ENCODE measurements around the gene CHAF1A.

Gene CHAF1A

GRCh38 chr19:4376671-4376990 lies 25.8 kb upstream of the CHAF1A start:
- Histone ChIP-seq H4K20me1 (ENCODE audit: insufficient read depth, low read length) (peaks cover 93% of the 10 kb centered on the region), H3K4me2 (ENCODE audit: insufficient read depth, low read length) (no peak overlapping the region), H3K4me1 (ENCODE audit: insufficient read depth, low read length) (no peaks in the 10 kb centered on the region), H3K27me3 (ENCODE audit: insufficient read depth, low read length, poor library complexity) (no peaks in the 10 kb centered on the region), H2AFZ (ENCODE audit: low read depth, low read length) (no peak overlapping the region), H3K36me3 (ENCODE audit: insufficient read depth, low read length) (peaks cover 16% of the 10 kb centered on the region), H3K9me3 (ENCODE audit: insufficient read depth, low read length, severe bottlenecking) (no peaks in the 10 kb centered on the region), H3K79me2 (ENCODE audit: insufficient read depth, low read length) (peaks cover 96% of the 10 kb centered on the region), H3K4me3 (ENCODE audit: low read depth in 1 of 2, low read length in 2 of 2) (no peak overlapping the region), H3K9ac (ENCODE audit: low read depth, low read length) (no peak overlapping the region), H3K27ac (ENCODE audit: low read length) (no peak overlapping the region; the same call in 1 of the 2 replicates)
- no peak for TF ChIP-seq CTCF (IDR thresholded peaks at IDR 0.05; ENCODE audit: borderline replicate concordance, extremely low read depth, low read length, poor library complexity, severe bottlenecking)
- TF ChIP-seq EZH2 (IDR thresholded peaks at IDR 0.05; ENCODE audit: borderline replicate concordance, low read depth, low read length, severe bottlenecking), result no peak
- ATAC-seq (ENCODE audit: insufficient read depth, low read depth) (no peak), DNase-seq (no peak)

- no peak overlapping the region for H3K9ac ChIP-seq (ENCODE audit: low read depth, low read length)
- H4K20me1 ChIP-seq (ENCODE audit: insufficient read depth, low read length), result peaks cover 92% of the 10 kb centered on the region
- no peak overlapping the region for H3K4me3 ChIP-seq (ENCODE audit: low read depth in 1 of 2, low read length in 2 of 2)
- no peak overlapping the region for H2AFZ ChIP-seq (ENCODE audit: low read depth, low read length)
- H3K79me2 ChIP-seq (ENCODE audit: insufficient read depth, low read length), result peaks cover 95% of the 10 kb centered on the region
- H3K9me3 ChIP-seq (ENCODE audit: insufficient read depth, low read length, severe bottlenecking), result no peaks in the 10 kb centered on the region
- no peak for DNase-seq
- no peak for ATAC-seq (ENCODE audit: insufficient read depth, low read depth)
- no peaks in the 10 kb centered on the region for H3K27me3 ChIP-seq (ENCODE audit: insufficient read depth, low read length, poor library complexity)
- H3K4me2 ChIP-seq (ENCODE audit: insufficient read depth, low read length), result no peak overlapping the region
- no peak overlapping the region; the same call in 1 of the 2 replicates for H3K27ac ChIP-seq (ENCODE audit: low read length)
- H3K4me1 ChIP-seq (ENCODE audit: insufficient read depth, low read length), result no peaks in the 10 kb centered on the region
- peaks cover 13% of the 10 kb centered on the region for H3K36me3 ChIP-seq (ENCODE audit: insufficient read depth, low read length)
- no peak for TF ChIP-seq EZH2 (IDR thresholded peaks at IDR 0.05; ENCODE audit: borderline replicate concordance, low read depth, low read length, severe bottlenecking)
- no peak for TF ChIP-seq CTCF (IDR thresholded peaks at IDR 0.05; ENCODE audit: borderline replicate concordance, extremely low read depth, low read length, poor library complexity, severe bottlenecking)
These were observed 25.3 kb upstream of the CHAF1A start for GRCh38 chr19:4376991-4377781.

GRCh38 chr19:4378886-4379285 lies 23.6 kb upstream of the CHAF1A start:
- Histone ChIP-seq H3K27me3 (ENCODE audit: insufficient read depth, low read length, poor library complexity) (no peaks in the 10 kb centered on the region), H3K4me2 (ENCODE audit: insufficient read depth, low read length) (no peak overlapping the region), H3K9me3 (ENCODE audit: insufficient read depth, low read length, severe bottlenecking) (no peaks in the 10 kb centered on the region), H4K20me1 (ENCODE audit: insufficient read depth, low read length) (peaks cover 82% of the 10 kb centered on the region), H3K79me2 (ENCODE audit: insufficient read depth, low read length) (peaks cover 92% of the 10 kb centered on the region), H2AFZ (ENCODE audit: low read depth, low read length) (no peak overlapping the region), H3K27ac (ENCODE audit: low read length) (no peak overlapping the region), H3K4me3 (ENCODE audit: low read depth in 1 of 2, low read length in 2 of 2) (no peak overlapping the region), H3K4me1 (ENCODE audit: insufficient read depth, low read length) (no peaks in the 10 kb centered on the region), H3K9ac (ENCODE audit: low read depth, low read length) (no peak overlapping the region), H3K36me3 (ENCODE audit: insufficient read depth, low read length) (peaks cover 19% of the 10 kb centered on the region)
- ATAC-seq (ENCODE audit: insufficient read depth, low read depth) (no peak), DNase-seq (no peak)
- no peak for TF ChIP-seq CTCF (IDR thresholded peaks at IDR 0.05; ENCODE audit: borderline replicate concordance, extremely low read depth, low read length, poor library complexity, severe bottlenecking)
- no peak for TF ChIP-seq EZH2 (IDR thresholded peaks at IDR 0.05; ENCODE audit: borderline replicate concordance, low read depth, low read length, severe bottlenecking)
